OCI-LY1 (cell line): ENCODE measurements around the gene TBC1D2B.

Experiments used
- H2AFZ ChIP-seq: fragments of 200-600 bp; sonication (generic), shearing (Covaris generic); 2 replicates; pipeline ENCODE4 v1.6.0; 2014; ENCODE audit warnings: antibody characterized with exemption, mild to moderate bottlenecking, low read length
- H3F3A ChIP-seq: fragments of 200-600 bp; sonication (generic), shearing (Covaris generic); 2 replicates; pipeline ENCODE4 v1.6.0; 2014; ENCODE audit warnings: mild to moderate bottlenecking, antibody characterized with exemption, low read length, moderate library complexity; ENCODE audit not compliant: insufficient read depth
- H3K27ac ChIP-seq: fragments of 200-600 bp; sonication (generic); 2 replicates; pipeline ENCODE4 v1.5.1; 2014; ENCODE audit warnings: low read length, mixed run types, mild to moderate bottlenecking, low read depth; ENCODE audit not compliant: poor library complexity, severe bottlenecking
- H3K27me3 ChIP-seq: fragments of 200-600 bp; sonication (generic); 2 replicates; pipeline ENCODE4 v1.6.0; 2014; ENCODE audit warnings: antibody characterized with exemption, mild to moderate bottlenecking, low read length, moderate library complexity; ENCODE audit not compliant: insufficient read depth
- H3K36me3 ChIP-seq: fragments of 200-600 bp; sonication (generic); 2 replicates; pipeline ENCODE4 v1.6.1; 2014; ENCODE audit warnings: mild to moderate bottlenecking, antibody characterized with exemption, low read length, moderate library complexity, mixed read lengths; ENCODE audit not compliant: insufficient read depth
- H3K4me1 ChIP-seq: fragments of 200-600 bp; sonication (generic); 2 replicates; pipeline ENCODE4 v1.5.1; 2014; ENCODE audit warnings: mild to moderate bottlenecking, low read length, moderate library complexity; ENCODE audit not compliant: insufficient read depth, severe bottlenecking
- H3K4me2 ChIP-seq: fragments of 200-600 bp; sonication (generic), shearing (Covaris generic); 2 replicates; pipeline ENCODE4 v1.6.1; 2014; ENCODE audit warnings: low read length
- H3K4me3 ChIP-seq: fragments of 200-600 bp; sonication (generic); 2 replicates; pipeline ENCODE4 v1.5.1; 2014; ENCODE audit warnings: low read length, low read depth, mild to moderate bottlenecking, mixed read lengths; ENCODE audit not compliant: poor library complexity, severe bottlenecking
- H3K79me2 ChIP-seq: fragments of 200-600 bp; shearing (Covaris generic); 2 replicates; pipeline ENCODE4 v1.6.1; 2016; ENCODE audit warnings: mixed run types, low read length, mixed read lengths; ENCODE audit not compliant: insufficient read depth
- H3K9ac ChIP-seq: fragments of 200-600 bp; sonication (generic), shearing (Covaris generic); 2 replicates; pipeline ENCODE4 v1.6.1; 2014; ENCODE audit warnings: mild to moderate bottlenecking, low read length, mixed read lengths
- H3K9me2 ChIP-seq: fragments of 200-600 bp; sonication (generic), shearing (Covaris generic); 2 replicates; pipeline ENCODE4 v1.6.1; 2014; ENCODE audit warnings: low read depth, mild to moderate bottlenecking, low read length, mixed read lengths
- H3K9me3 ChIP-seq: fragments of 200-600 bp; shearing (Covaris generic); 2 replicates; pipeline ENCODE4 v1.6.1; 2014; ENCODE audit warnings: low read length, mixed read lengths
- H4K20me1 ChIP-seq: fragments of 200-600 bp; sonication (generic), shearing (Covaris generic); 2 replicates; pipeline ENCODE4 v1.6.0; 2016; ENCODE audit warnings: mild to moderate bottlenecking, low read length; ENCODE audit not compliant: insufficient read depth
- CTCF ChIP-seq: fragments of 200-600 bp; sonication (generic), shearing (Covaris generic); IDR thresholded peaks from 2 replicates; pipeline ENCODE4 v1.5.1; 2017; ENCODE audit warnings: mild to moderate bottlenecking, antibody characterized with exemption, low read length, moderate library complexity, mixed read lengths
- EZH2 ChIP-seq: fragments of 200-600 bp; sonication (generic), shearing (Covaris generic); IDR thresholded peaks from 2 replicates; pipeline ENCODE4 v1.8.0; 2017; ENCODE audit warnings: borderline replicate concordance, mixed run types, mild to moderate bottlenecking, antibody characterized with exemption, low read length, moderate library complexity, mixed read lengths

Gene TBC1D2B

GRCh38 chr15:78023865-78024518 lies 53.5 kb downstream of the TBC1D2B start:
- no peak overlapping the region for H3K4me3 ChIP-seq
- no peaks in the 10 kb centered on the region for H3K9me3 ChIP-seq
- no peaks in the 10 kb centered on the region for H3K27me3 ChIP-seq
- TF ChIP-seq CTCF (no peak), EZH2 (no peak)
- no peaks in the 10 kb centered on the region for H4K20me1 ChIP-seq
- peaks cover 63% of the 10 kb centered on the region for H3K36me3 ChIP-seq
- no peak overlapping the region for H3K9ac ChIP-seq
- no peaks in the 10 kb centered on the region for H3F3A ChIP-seq
- H3K27ac ChIP-seq, result no peak overlapping the region
- no peaks in the 10 kb centered on the region for H3K79me2 ChIP-seq
- no peaks in the 10 kb centered on the region for H3K9me2 ChIP-seq
- peaks cover 5% of the 10 kb centered on the region for H3K4me1 ChIP-seq
- no peak overlapping the region for H2AFZ ChIP-seq
- no peak overlapping the region for H3K4me2 ChIP-seq

- TF ChIP-seq EZH2 (no peak), CTCF (no peak)
- Histone ChIP-seq H3K36me3 (peaks cover 57% of the 10 kb centered on the region), H3K9me3 (no peaks in the 10 kb centered on the region)
These were observed 54.3 kb downstream of the TBC1D2B start for GRCh38 chr15:78023081-78023665.

GRCh38 chr15:78021761-78022160 lies 55.8 kb downstream of the TBC1D2B start:
- Histone ChIP-seq H3K9me3 (no peaks in the 10 kb centered on the region), H3K4me3 (no peak overlapping the region), H3K27ac (no peak overlapping the region), H3K27me3 (no peaks in the 10 kb centered on the region), H3K9ac (no peak overlapping the region), H2AFZ (no peak overlapping the region), H3F3A (no peaks in the 10 kb centered on the region), H3K4me2 (no peak overlapping the region), H3K79me2 (no peaks in the 10 kb centered on the region), H4K20me1 (no peaks in the 10 kb centered on the region), H3K36me3 (peaks cover 60% of the 10 kb centered on the region), H3K9me2 (no peaks in the 10 kb centered on the region), H3K4me1 (peaks cover 21% of the 10 kb centered on the region)
- no peak for TF ChIP-seq EZH2
- no peak for TF ChIP-seq CTCF

More at GRCh38 chr15:78023081-78023665, 54.3 kb downstream of the TBC1D2B start:
- Histone ChIP-seq H2AFZ (no peak overlapping the region), H3F3A (no peaks in the 10 kb centered on the region), H3K9ac (no peak overlapping the region), H3K27me3 (no peaks in the 10 kb centered on the region), H3K4me2 (no peak overlapping the region), H4K20me1 (no peaks in the 10 kb centered on the region), H3K27ac (no peak overlapping the region), H3K79me2 (no peaks in the 10 kb centered on the region), H3K9me2 (no peaks in the 10 kb centered on the region), H3K4me3 (no peak overlapping the region), H3K4me1 (peaks cover 14% of the 10 kb centered on the region)
